Activated CD8-positive, alpha-beta T cell treated with anti-CD3 and anti-CD28 coated beads, Interleukin-2, amount 10 ng/mL, durations not matched to agents 7 days and 5 days (primary cell): Measurements from ENCODE around the gene MALL. TPM values are rescaled to one million over a fixed set of nuclear protein-coding genes. Genes with fewer than 3 reads are reported as not detected.
"Not testable (repeated sequence)": the region's sequence is repeated elsewhere in the genome, so short reads cannot be mapped to it uniquely, and the experiment has no call there.

Experiments
- ATAC-seq: fragments of 150-1000 bp; cut with Tn5 transposase; one replicate; pipeline ENCODE4 v1.10.0; 2021; ENCODE audit warnings: moderate library complexity
- CTCF ChIA-PET: fragments of 350-600 bp; sonication (Branson Sonifier 250); formaldehyde crosslinking; loops from one replicate; lab custom pipeline; 2021; ENCODE audit warnings: antibody characterized with exemption; lab: Charles Lee
- POLR2A ChIA-PET: fragments of 350-600 bp; sonication (Branson Sonifier 250); formaldehyde crosslinking; loops from one replicate; lab custom pipeline; 2021; ENCODE audit warnings: antibody characterized with exemption; lab: Charles Lee
- DNase-seq: peaks from one replicate; pipeline ENCODE4 v3.0.0-alpha.2; 2020
- H3K27ac Mint-ChIP-seq: one replicate; pipeline ENCODE4 v1.8.0; 2021; ENCODE audit warnings: mild to moderate bottlenecking, mixed read lengths
- H3K27me3 Mint-ChIP-seq: one replicate; pipeline ENCODE4 v1.8.0; 2021; ENCODE audit warnings: low read depth, mixed read lengths
- H3K36me3 Mint-ChIP-seq: one replicate; pipeline ENCODE4 v1.8.0; 2021; ENCODE audit warnings: low read depth, mixed read lengths
- H3K4me1 Mint-ChIP-seq: one replicate; pipeline ENCODE4 v1.8.0; 2021; ENCODE audit warnings: low read depth, mixed read lengths
- H3K4me3 Mint-ChIP-seq: one replicate; pipeline ENCODE4 v1.8.0; 2021; ENCODE audit warnings: mild to moderate bottlenecking, mixed read lengths
- H3K9me3 Mint-ChIP-seq: one replicate; pipeline ENCODE4 v1.8.0; 2022; ENCODE audit warnings: mixed read lengths; ENCODE audit not compliant: insufficient read depth
- total RNA-seq, 2 experiments: library from RNA; stranded (reverse); gene quantifications; one replicate each; pipeline ENCODE4 v1.2.3, GENCODE V29; 2021

The MALL gene
- total RNA-seq, 2 experiments from 2014 or later = not detected

DNA sequence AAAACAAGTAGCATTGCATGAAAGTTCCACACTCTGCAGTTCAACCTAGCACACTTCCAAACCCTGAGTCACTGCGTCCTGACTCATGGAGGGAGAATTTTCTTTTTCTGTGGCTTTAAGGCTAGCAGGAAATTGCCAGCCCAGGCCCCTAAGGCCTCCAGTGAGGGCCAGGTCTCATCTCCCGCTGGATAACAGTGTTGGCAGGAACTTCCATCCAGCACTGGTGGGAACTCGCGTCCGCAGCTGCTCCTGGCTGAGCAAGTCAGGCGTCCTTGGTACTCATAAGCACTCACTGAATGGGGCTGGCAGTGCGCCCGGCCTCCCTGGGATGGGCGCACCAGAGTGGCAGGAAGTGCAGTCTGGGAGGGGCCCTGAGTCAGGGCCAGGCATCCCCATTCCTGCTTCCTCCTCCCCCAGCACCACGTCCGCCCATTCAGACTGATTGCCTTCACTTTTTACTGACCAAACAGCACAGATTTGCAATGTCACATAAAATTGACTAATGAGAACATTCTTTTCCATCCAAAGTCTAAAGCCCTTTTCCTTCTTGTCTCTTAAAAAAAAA is 14.3 kb downstream of the MALL start:
- Mint-ChIP-seq H3K9me3 (no peaks in the 10 kb centered on the region), H3K4me1 (peaks cover 15% of the 10 kb centered on the region), H3K36me3 (no peaks in the 10 kb centered on the region), H3K27ac (peak overlapping the region; percentile 3), H3K27me3 (peaks cover 6% of the 10 kb centered on the region), H3K4me3 (no peak overlapping the region)
- ATAC-seq (peak; percentile 55), DNase-seq (peak; percentile 23)
- CTCF ChIA-PET = no interaction called here
- POLR2A ChIA-PET = no interaction called here

DNA sequence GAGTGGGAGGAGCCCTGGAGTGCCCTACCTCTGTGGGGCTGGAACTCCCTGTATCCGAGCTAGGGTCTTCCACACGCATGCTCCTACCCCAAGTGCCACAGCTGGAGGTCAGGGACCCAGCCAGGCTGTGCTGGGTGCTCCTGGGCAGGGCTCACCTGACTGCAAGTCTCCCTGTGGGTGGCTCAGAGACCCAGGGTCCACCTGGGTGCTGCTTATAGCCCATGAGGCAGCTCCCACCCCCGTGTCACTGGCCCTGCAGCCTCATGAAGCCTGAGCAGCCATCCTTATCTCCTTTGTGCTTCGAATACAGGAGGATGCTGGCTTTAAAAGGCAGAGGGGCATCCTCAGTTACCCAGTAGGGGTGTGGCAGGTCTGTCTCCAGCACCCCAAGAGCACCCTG is 14.7 kb downstream of the MALL start:
- not testable (repeated sequence) for ATAC-seq, H3K9me3 Mint-ChIP-seq

DNA sequence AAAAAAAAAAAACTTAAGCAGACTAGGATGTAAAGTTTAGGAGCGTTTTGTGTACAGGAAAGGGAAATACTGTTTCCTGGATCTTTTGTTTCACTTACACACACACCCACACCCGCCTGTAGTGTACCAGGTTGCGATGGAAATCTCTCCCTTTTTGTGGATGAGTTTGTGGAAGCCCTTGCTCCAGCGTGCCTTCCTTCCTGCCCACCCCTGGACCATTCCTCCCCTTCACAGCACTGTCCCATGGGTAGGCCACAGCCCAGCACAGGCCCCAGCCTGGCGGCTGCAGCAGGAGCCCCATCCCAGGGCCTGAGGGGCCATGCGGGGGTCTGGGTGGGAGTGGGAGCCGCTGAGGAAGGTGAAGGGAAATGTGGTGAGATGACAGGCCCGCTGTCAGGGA is 15.1 kb downstream of the MALL start:
- Mint-ChIP-seq H3K27me3 (peaks cover 5% of the 10 kb centered on the region), H3K4me1 (peaks cover 15% of the 10 kb centered on the region), H3K27ac (no peak overlapping the region), H3K36me3 (no peaks in the 10 kb centered on the region), H3K9me3 (no peaks in the 10 kb centered on the region), H3K4me3 (no peak overlapping the region)
- DNase-seq = no peak
- no peak for ATAC-seq
- ChIA-PET CTCF (no interaction called here), POLR2A (no interaction called here)

More for the DNA sequence above, 14.7 kb downstream of the MALL start:
- H3K4me1 Mint-ChIP-seq = peaks cover 15% of the 10 kb centered on the region
- DNase-seq, POLR2A ChIA-PET, H3K36me3 Mint-ChIP-seq, H3K27ac Mint-ChIP-seq, H3K27me3 Mint-ChIP-seq, CTCF ChIA-PET, H3K4me3 Mint-ChIP-seq: not testable (repeated sequence)

DNA sequence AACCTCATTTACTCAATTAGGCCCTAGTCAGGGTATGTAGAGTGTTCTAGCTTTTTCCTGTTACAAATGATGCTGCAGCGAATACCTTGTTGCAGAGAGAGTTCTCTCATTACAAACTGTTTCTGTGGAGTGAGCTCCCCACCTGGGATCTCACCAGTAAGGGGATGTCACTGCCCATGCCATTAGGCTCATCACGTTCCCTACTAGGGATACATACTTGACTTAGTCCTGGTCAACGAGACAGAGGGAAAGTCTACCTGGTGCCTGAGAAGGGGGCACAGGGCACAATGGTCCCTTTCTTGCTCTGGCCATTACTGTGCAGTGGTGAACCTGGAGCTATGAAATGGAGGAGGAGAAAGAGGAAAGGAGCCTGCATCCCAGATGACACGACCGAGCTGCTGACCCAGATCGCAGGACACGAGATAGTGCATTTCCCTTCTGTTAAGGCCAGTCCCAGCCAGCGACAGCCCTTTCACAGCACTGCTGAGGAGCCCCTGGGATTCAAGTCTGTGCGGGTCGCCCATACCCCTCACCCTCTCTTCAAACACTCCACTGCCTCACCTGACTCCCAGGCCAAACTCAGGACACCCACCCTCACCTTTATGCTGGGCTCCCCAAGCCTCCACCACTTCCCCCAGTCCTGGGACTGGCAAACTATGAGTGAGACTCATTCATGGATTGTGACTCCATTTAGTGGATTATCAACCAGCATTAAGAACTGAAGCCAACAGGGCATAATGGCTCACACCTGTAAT is 16.0 kb downstream of the MALL start:
- no peak overlapping the region for H3K4me3 Mint-ChIP-seq
- H3K27me3 Mint-ChIP-seq = peaks cover 5% of the 10 kb centered on the region
- no peak for DNase-seq
- no peaks in the 10 kb centered on the region for H3K36me3 Mint-ChIP-seq
- peaks cover 15% of the 10 kb centered on the region for H3K4me1 Mint-ChIP-seq
- ATAC-seq = no peak
- H3K27ac Mint-ChIP-seq = no peak overlapping the region
- ChIA-PET POLR2A (no interaction called here), CTCF (no interaction called here)
- H3K9me3 Mint-ChIP-seq = no peaks in the 10 kb centered on the region

- no peak for ATAC-seq
- ChIA-PET POLR2A (no interaction called here), CTCF (no interaction called here)
- Mint-ChIP-seq H3K4me1 (peaks cover 15% of the 10 kb centered on the region), H3K36me3 (no peaks in the 10 kb centered on the region), H3K27me3 (peaks cover 5% of the 10 kb centered on the region), H3K27ac (no peak overlapping the region), H3K4me3 (no peak overlapping the region), H3K9me3 (no peaks in the 10 kb centered on the region)
- no peak for DNase-seq
Observed at GRCh38 chr2:110099038-110099425, 16.6 kb downstream of the MALL start.

DNA sequence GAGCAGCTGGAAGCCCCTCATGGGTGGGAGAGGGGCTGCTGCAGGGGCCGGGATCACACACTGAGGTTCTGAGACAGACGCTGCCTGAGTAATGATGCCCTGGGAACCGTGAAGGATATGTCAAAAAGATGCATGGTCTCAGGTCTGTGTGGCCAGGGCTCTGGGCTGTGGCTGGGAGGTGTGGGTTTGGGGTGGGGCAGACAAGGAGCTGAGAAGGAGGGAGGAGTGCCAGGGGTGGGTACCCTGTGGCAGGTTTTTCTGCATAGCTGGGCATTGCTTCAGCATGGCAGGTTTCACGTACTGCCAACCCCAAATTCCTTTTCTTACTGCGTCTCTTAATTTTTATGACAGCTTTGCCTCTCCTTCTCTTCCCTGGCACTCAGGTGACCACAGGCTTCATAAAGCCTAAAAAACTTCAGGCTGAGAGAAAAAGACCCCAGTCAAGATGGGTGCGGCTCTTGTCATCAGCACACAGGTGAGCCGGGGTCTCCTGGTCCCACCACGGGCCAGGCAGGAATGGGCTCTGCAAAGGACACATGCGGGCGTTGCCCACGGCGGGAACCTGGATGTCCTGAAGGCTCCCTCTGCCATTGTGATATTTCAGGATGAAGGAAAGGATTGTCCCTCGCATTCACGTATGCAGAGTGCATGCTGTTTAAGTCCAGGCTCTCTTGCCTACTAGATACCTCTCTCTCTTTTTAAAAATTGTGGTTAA is 18.0 kb downstream of the MALL start:
- POLR2A ChIA-PET = no interaction called here
- DNase-seq (no peak), ATAC-seq (no peak)
- CTCF ChIA-PET = no interaction called here
- peaks cover 15% of the 10 kb centered on the region for H3K4me1 Mint-ChIP-seq
- no peaks in the 10 kb centered on the region for H3K9me3 Mint-ChIP-seq
- H3K36me3 Mint-ChIP-seq = no peaks in the 10 kb centered on the region
- no peak overlapping the region for H3K27ac Mint-ChIP-seq
- peaks cover 5% of the 10 kb centered on the region for H3K27me3 Mint-ChIP-seq
- H3K4me3 Mint-ChIP-seq = no peak overlapping the region

GRCh38 chr2:110095994-110096633 is 19.5 kb downstream of the MALL start:
- Mint-ChIP-seq H3K36me3 (no peaks in the 10 kb centered on the region), H3K27ac (no peak overlapping the region), H3K4me1 (peaks cover 4% of the 10 kb centered on the region), H3K4me3 (no peak overlapping the region), H3K9me3 (no peaks in the 10 kb centered on the region), H3K27me3 (peaks cover 5% of the 10 kb centered on the region)
- no peak for ATAC-seq
- ChIA-PET CTCF (no interaction called here), POLR2A (no interaction called here)
- no peak for DNase-seq

GRCh38 chr2:110094884-110095534 is 20.6 kb downstream of the MALL start:
- POLR2A ChIA-PET, H3K4me3 Mint-ChIP-seq, CTCF ChIA-PET, H3K36me3 Mint-ChIP-seq, H3K27me3 Mint-ChIP-seq, H3K9me3 Mint-ChIP-seq, DNase-seq, H3K27ac Mint-ChIP-seq, ATAC-seq, H3K4me1 Mint-ChIP-seq: not testable (repeated sequence)

- H3K27ac Mint-ChIP-seq, DNase-seq, H3K27me3 Mint-ChIP-seq, H3K36me3 Mint-ChIP-seq, CTCF ChIA-PET, ATAC-seq, POLR2A ChIA-PET, H3K4me3 Mint-ChIP-seq, H3K9me3 Mint-ChIP-seq, H3K4me1 Mint-ChIP-seq: not testable (repeated sequence)
Observed at GRCh38 chr2:110093924-110094323, 21.7 kb downstream of the MALL start.

DNA sequence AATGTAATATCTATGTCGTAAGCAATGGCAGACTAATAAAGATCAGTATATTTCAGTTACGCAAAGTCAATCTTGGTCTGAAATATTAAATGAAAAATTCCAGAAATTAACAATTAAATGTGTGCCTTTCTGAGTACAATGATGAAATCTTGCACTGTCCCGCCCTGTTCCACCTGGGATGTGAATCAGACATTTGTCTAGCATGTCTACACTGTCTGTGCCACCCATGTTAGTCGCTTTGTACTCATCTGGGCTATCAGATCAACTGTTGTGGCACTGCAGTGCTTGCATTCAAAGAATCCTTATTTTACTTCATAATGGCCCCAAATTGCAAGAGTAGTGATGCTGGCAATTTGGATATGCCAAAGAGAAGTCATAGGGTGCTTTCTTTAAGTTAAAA is 25.5 kb downstream of the MALL start:
- H3K27ac Mint-ChIP-seq, DNase-seq, H3K27me3 Mint-ChIP-seq, H3K4me3 Mint-ChIP-seq, CTCF ChIA-PET, H3K4me1 Mint-ChIP-seq, H3K36me3 Mint-ChIP-seq, ATAC-seq, H3K9me3 Mint-ChIP-seq, POLR2A ChIA-PET: not testable (repeated sequence)

DNA sequence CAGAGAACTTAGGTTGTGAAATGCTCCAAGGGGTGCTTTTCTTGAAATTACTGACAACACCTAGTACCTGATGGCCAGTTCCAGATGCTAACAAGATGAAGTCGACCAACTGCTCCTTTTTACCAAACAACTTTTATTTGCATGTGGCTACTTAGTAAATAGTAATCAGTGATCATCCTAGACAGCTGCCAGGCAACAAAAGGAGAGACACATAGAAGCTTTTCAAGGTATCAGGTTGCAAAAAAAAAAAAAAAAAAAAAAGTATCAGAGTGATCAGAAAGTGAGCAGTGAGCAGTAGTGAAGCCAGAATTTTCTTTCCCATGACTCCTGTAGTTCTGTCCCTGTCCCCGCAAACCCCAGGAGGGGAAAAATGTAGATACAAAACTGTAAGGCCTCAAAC is 31.9 kb downstream of the MALL start:
- DNase-seq, ATAC-seq, H3K9me3 Mint-ChIP-seq, H3K4me1 Mint-ChIP-seq, H3K4me3 Mint-ChIP-seq, POLR2A ChIA-PET, H3K27ac Mint-ChIP-seq, H3K36me3 Mint-ChIP-seq, CTCF ChIA-PET, H3K27me3 Mint-ChIP-seq: not testable (repeated sequence)
